ENCODE results near the gene PGM2.

PGM2 gene

GRCh38 chr4:37827802-37828321 lies 1.4 kb downstream of the PGM2 start:
- Histone ChIP-seq H3K36me3 (ENCODE audit: control insufficient read depth in 1 of 2, insufficient read depth in 2 of 2, low read depth in 1 of 2, low read length in 2 of 2) (peaks cover 0 to 27% of the 10 kb centered on the region in 2 experiments), H4K91ac (ENCODE audit: low read length) (no peak overlapping the region), H3K4me1 (ENCODE audit: control insufficient read depth, insufficient read depth, low read depth, low read length) (peaks cover 3% of the 10 kb centered on the region), H2BK5ac (ENCODE audit: low read depth, low read length, poor library complexity, severe bottlenecking) (no peak overlapping the region), H2AK5ac (ENCODE audit: low read length, severe bottlenecking) (no peak overlapping the region), H3K79me1 (replicated peaks; ENCODE audit: low read length, poor library complexity, severe bottlenecking) (peaks cover 20% of the 10 kb centered on the region), H3K14ac (ENCODE audit: low read length in 2 of 2) (no peak overlapping the region), H3K27me3 (ENCODE audit: control insufficient read depth in 1 of 2, insufficient read depth in 1 of 2, low read length in 2 of 2) (no peaks in the 10 kb centered on the region), H2BK15ac (ENCODE audit: low read depth, poor library complexity, severe bottlenecking) (no peak overlapping the region), H3K4me3 (ENCODE audit: insufficient read depth in 1 of 2, low read depth in 1 of 2, low read length in 2 of 2) (peak overlapping the region in 1 of 2 experiments; percentile 86), H2BK120ac (ENCODE audit: low read depth, low read length) (no peak overlapping the region), H3K9ac (ENCODE audit: low read length) (peak overlapping the region; percentile 85), H3K18ac (ENCODE audit: low read depth in 1 of 2, low read length in 2 of 2) (no peak overlapping the region), H3K4me2 (ENCODE audit: low read length, poor library complexity, severe bottlenecking) (peak overlapping the region; percentile 92), H2AFZ (ENCODE audit: low read depth, low read length) (no peak overlapping the region), H3K27ac (ENCODE audit: low read length, poor library complexity, severe bottlenecking) (no peak overlapping the region), H4K8ac (ENCODE audit: low read length) (peak overlapping the region; percentile 70), H3K23ac (ENCODE audit: low read length in 2 of 2) (no peak overlapping the region), H2BK12ac (ENCODE audit: low read length in 2 of 2) (no peak overlapping the region), H3K9me3 (ENCODE audit: control insufficient read depth, low read length) (no peaks in the 10 kb centered on the region), H3K4ac (ENCODE audit: low read depth in 1 of 2, low read length in 2 of 2) (no peak overlapping the region)
- WGBS = no CpG with 5 or more reads among the region's 1 CpG
- no peak for DNase-seq

- peaks cover 3% of the 10 kb centered on the region for H3K4me1 ChIP-seq (ENCODE audit: control insufficient read depth, insufficient read depth, low read depth, low read length)
- no peak overlapping the region for H3K4me3 ChIP-seq (ENCODE audit: insufficient read depth in 1 of 2, low read depth in 1 of 2, low read length in 2 of 2)
- peaks cover 25% of the 10 kb centered on the region for H3K79me1 ChIP-seq (replicated peaks; ENCODE audit: low read length, poor library complexity, severe bottlenecking)
- no peak overlapping the region for H2AK5ac ChIP-seq (ENCODE audit: low read length, severe bottlenecking)
- H3K4me2 ChIP-seq (ENCODE audit: low read length, poor library complexity, severe bottlenecking) = no peak overlapping the region
- no peak overlapping the region for H4K91ac ChIP-seq (ENCODE audit: low read length)
- no peak overlapping the region for H3K18ac ChIP-seq (ENCODE audit: low read depth in 1 of 2, low read length in 2 of 2)
- H3K27me3 ChIP-seq (ENCODE audit: control insufficient read depth in 1 of 2, insufficient read depth in 1 of 2, low read length in 2 of 2) = no peaks in the 10 kb centered on the region
- H2BK120ac ChIP-seq (ENCODE audit: low read depth, low read length) = no peak overlapping the region
- H2BK12ac ChIP-seq (ENCODE audit: low read length in 2 of 2) = no peak overlapping the region
- no peak overlapping the region for H3K9ac ChIP-seq (ENCODE audit: low read length)
- no peak overlapping the region for H3K14ac ChIP-seq (ENCODE audit: low read length in 2 of 2)
- no peak overlapping the region for H2AFZ ChIP-seq (ENCODE audit: low read depth, low read length)
- no peak overlapping the region for H2BK15ac ChIP-seq (ENCODE audit: low read depth, poor library complexity, severe bottlenecking)
- no CpG with 5 or more reads among the region's 3 CpGs for WGBS
- no peak overlapping the region for H3K4ac ChIP-seq (ENCODE audit: low read depth in 1 of 2, low read length in 2 of 2)
- no peak overlapping the region for H4K8ac ChIP-seq (ENCODE audit: low read length)
- H3K27ac ChIP-seq (ENCODE audit: low read length, poor library complexity, severe bottlenecking) = no peak overlapping the region
- H3K36me3 ChIP-seq (ENCODE audit: control insufficient read depth in 1 of 2, insufficient read depth in 2 of 2, low read depth in 1 of 2, low read length in 2 of 2) = peaks cover 0 to 30% of the 10 kb centered on the region in 2 experiments
- no peak for DNase-seq
- H2BK5ac ChIP-seq (ENCODE audit: low read depth, low read length, poor library complexity, severe bottlenecking) = no peak overlapping the region
- no peak overlapping the region for H3K23ac ChIP-seq (ENCODE audit: low read length in 2 of 2)
- no peaks in the 10 kb centered on the region for H3K9me3 ChIP-seq (ENCODE audit: control insufficient read depth, low read length)
Measured at GRCh38 chr4:37828843-37829242, 2.4 kb downstream of the PGM2 start.

- Histone ChIP-seq H3K9me3 (ENCODE audit: control insufficient read depth, low read length) (no peaks in the 10 kb centered on the region), H3K36me3 (ENCODE audit: control insufficient read depth in 1 of 2, insufficient read depth in 2 of 2, low read depth in 1 of 2, low read length in 2 of 2) (peaks cover 0 to 36% of the 10 kb centered on the region in 2 experiments), H2BK5ac (ENCODE audit: low read depth, low read length, poor library complexity, severe bottlenecking) (no peak overlapping the region), H2AK5ac (ENCODE audit: low read length, severe bottlenecking) (no peak overlapping the region), H3K4me2 (ENCODE audit: low read length, poor library complexity, severe bottlenecking) (no peak overlapping the region), H2BK15ac (ENCODE audit: low read depth, poor library complexity, severe bottlenecking) (no peak overlapping the region), H2BK12ac (ENCODE audit: low read length in 2 of 2) (no peak overlapping the region), H2BK120ac (ENCODE audit: low read depth, low read length) (no peak overlapping the region), H3K79me1 (replicated peaks; ENCODE audit: low read length, poor library complexity, severe bottlenecking) (peaks cover 26% of the 10 kb centered on the region), H3K14ac (ENCODE audit: low read length in 2 of 2) (no peak overlapping the region), H3K4me1 (ENCODE audit: control insufficient read depth, insufficient read depth, low read depth, low read length) (peaks cover 3% of the 10 kb centered on the region), H4K91ac (ENCODE audit: low read length) (no peak overlapping the region), H4K8ac (ENCODE audit: low read length) (no peak overlapping the region), H3K27me3 (ENCODE audit: control insufficient read depth in 1 of 2, insufficient read depth in 1 of 2, low read length in 2 of 2) (no peaks in the 10 kb centered on the region), H2AFZ (ENCODE audit: low read depth, low read length) (no peak overlapping the region), H3K4ac (ENCODE audit: low read depth in 1 of 2, low read length in 2 of 2) (no peak overlapping the region), H3K27ac (ENCODE audit: low read length, poor library complexity, severe bottlenecking) (no peak overlapping the region), H3K23ac (ENCODE audit: low read length in 2 of 2) (no peak overlapping the region), H3K4me3 (ENCODE audit: insufficient read depth in 1 of 2, low read depth in 1 of 2, low read length in 2 of 2) (no peak overlapping the region), H3K9ac (ENCODE audit: low read length) (no peak overlapping the region), H3K18ac (ENCODE audit: low read depth in 1 of 2, low read length in 2 of 2) (no peak overlapping the region)
- 95% methylated on average over 3 of the region's 3 CpGs for WGBS
- DNase-seq = no peak
Measured at GRCh38 chr4:37830640-37831039, 4.2 kb downstream of the PGM2 start.

- no peaks in the 10 kb centered on the region for H3K4me1 ChIP-seq (ENCODE audit: control insufficient read depth, insufficient read depth, low read depth, low read length)
- H3K18ac ChIP-seq (ENCODE audit: low read depth in 1 of 2, low read length in 2 of 2) = no peak overlapping the region
Measured at GRCh38 chr4:37835031-37835430, 8.5 kb downstream of the PGM2 start.

More at GRCh38 chr4:37835031-37835430, 8.5 kb downstream of the PGM2 start:
- H3K23ac ChIP-seq (ENCODE audit: low read length in 2 of 2) = no peak overlapping the region
- H2BK120ac ChIP-seq (ENCODE audit: low read depth, low read length) = no peak overlapping the region
- H3K79me1 ChIP-seq (replicated peaks; ENCODE audit: low read length, poor library complexity, severe bottlenecking) = peaks cover 13% of the 10 kb centered on the region
- no peaks in the 10 kb centered on the region for H3K27me3 ChIP-seq (ENCODE audit: control insufficient read depth in 1 of 2, insufficient read depth in 1 of 2, low read length in 2 of 2)
- no peak for DNase-seq
- H2AFZ ChIP-seq (ENCODE audit: low read depth, low read length) = no peak overlapping the region
- H2BK15ac ChIP-seq (ENCODE audit: low read depth, poor library complexity, severe bottlenecking) = no peak overlapping the region
- no peak overlapping the region for H4K91ac ChIP-seq (ENCODE audit: low read length)
- H4K8ac ChIP-seq (ENCODE audit: low read length) = no peak overlapping the region
- no peak overlapping the region for H3K9ac ChIP-seq (ENCODE audit: low read length)
- H3K4ac ChIP-seq (ENCODE audit: low read depth in 1 of 2, low read length in 2 of 2) = no peak overlapping the region
- no peak overlapping the region for H2BK5ac ChIP-seq (ENCODE audit: low read depth, low read length, poor library complexity, severe bottlenecking)
- no peak overlapping the region for H3K4me3 ChIP-seq (ENCODE audit: insufficient read depth in 1 of 2, low read depth in 1 of 2, low read length in 2 of 2)
- H3K9me3 ChIP-seq (ENCODE audit: control insufficient read depth, low read length) = no peaks in the 10 kb centered on the region
- H3K27ac ChIP-seq (ENCODE audit: low read length, poor library complexity, severe bottlenecking) = no peak overlapping the region
- no peak overlapping the region for H3K14ac ChIP-seq (ENCODE audit: low read length in 2 of 2)
- H3K4me2 ChIP-seq (ENCODE audit: low read length, poor library complexity, severe bottlenecking) = no peak overlapping the region
- H2BK12ac ChIP-seq (ENCODE audit: low read length in 2 of 2) = no peak overlapping the region
- peaks cover 0 to 56% of the 10 kb centered on the region in 2 experiments for H3K36me3 ChIP-seq (ENCODE audit: control insufficient read depth in 1 of 2, insufficient read depth in 2 of 2, low read depth in 1 of 2, low read length in 2 of 2)
- 100% methylated on average over 2 of the region's 5 CpGs for WGBS
- H2AK5ac ChIP-seq (ENCODE audit: low read length, severe bottlenecking) = no peak overlapping the region

Measured in mesenchymal stem cell (in vitro differentiated cells and primary cell).